ENCODE measurements around the gene FBP1.

The FBP1 gene

DNA sequence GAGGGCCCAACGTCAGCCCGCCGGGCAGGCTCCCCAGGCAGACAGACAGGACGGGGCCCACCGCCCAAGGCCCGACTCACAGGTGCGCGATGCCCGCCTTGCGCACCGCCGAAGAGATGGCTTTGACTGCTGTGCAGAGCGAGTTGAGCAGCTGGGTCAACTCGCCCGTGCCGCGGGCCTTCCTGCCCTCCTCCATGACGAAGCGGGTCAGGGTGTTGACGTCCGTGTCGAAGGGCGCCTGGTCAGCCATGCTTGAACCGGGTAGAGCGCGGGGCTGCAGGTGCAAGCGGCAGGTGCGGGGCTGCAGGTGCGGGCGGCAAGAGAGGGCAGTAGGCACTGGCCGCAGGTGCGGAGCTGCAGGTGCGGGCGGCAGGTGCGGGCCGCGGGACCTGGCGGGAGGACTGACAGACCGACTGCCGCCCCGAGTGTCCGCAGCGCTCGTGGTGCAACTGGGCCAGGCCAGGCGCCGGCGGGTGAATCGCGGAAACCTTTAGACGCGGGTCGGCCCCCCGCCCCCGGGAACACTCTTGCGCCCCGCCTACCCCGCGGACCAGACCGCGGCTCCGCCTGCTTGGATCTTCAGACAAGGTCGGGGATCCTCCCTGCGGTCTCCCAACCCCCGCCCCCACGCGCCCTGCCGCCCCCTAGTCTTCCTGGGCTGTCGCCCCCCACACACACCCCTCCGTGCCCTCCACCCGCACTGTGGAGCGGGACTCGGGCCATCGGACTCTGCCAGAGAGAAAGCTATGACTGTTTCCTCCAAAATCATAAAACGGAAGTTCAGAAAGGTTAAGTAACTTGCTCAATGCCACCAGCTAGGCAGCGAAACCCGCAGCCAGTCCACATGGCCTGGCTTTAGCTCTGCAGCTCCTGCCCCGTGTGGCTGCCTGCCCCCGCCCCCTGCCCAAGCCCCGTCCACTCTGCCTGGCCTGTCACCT is at the start of gene FBP1:
TSS of gene FBP1 (minus strand) at position 458 of the 938 bp plus-strand sequence. CDS start at position 250, 208 bp downstream.
- peak in 1 of 3 experiments; percentile 38 for DNase-seq (ENCODE audit: low read depth in 3 of 3)

DNA sequence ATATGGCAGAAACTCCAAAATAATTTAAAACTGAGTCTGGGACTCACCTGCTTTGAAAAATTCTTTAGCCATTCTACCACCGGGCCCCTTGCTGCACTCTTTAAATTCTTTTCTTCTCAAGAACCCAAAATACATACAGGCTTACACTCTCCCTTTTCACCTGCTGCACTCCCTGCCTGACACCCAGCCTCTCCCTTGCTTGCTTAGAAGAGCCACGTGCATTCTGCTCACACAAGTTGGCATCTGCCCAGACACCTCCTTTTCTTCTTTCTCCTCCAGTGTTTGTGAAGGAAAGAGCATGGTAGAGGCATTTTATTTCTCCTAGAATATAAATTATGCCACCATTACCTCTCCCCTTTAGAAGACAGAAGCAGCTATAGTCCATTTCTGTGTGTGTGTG is 48.1 kb upstream of the FBP1 start:
- DNase-seq (ENCODE audit: low read depth in 3 of 3), result no peak

DNA sequence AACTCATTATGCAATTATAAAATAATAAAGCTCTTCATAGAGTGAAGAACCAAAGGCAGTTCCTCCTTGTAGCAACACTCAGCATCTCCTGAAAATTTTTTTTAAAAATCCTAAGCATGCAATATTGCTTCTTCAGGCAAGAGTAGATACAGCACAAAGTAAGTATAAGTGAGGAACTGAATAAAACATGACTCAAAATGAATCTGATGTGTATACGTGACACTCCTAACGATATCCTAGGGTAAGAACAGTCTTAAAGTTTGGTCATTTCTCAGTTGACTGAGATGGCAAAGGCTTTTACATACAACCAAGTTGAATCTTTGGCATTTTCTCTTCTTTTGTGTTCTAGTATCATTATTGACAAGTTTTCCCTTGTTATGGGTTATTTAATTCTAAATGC is 46.0 kb upstream of the FBP1 start:
- no peak for DNase-seq (ENCODE audit: low read depth in 3 of 3)

DNA sequence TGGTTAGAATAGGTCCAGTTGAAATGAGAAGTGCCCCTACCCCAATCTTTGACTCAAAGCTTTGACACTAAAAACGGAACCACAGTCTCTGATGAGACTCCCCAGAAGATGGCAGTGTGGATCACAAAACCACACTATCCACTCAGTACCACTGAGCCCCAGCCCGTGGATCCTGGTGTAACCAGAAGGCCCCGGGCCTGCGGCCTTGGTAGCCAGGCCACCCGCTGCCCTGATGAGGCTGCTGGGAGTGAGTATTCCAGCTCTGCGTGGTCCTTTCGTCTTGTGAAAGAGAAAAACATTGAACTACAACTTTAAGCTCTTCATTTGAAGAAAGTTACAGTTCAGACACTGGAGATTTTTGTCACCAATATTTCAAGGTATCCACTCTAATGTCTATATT is 42.2 kb upstream of the FBP1 start:
- peak; percentile 8 to 43 (median 24) for DNase-seq (ENCODE audit: low read depth in 3 of 3)

DNA sequence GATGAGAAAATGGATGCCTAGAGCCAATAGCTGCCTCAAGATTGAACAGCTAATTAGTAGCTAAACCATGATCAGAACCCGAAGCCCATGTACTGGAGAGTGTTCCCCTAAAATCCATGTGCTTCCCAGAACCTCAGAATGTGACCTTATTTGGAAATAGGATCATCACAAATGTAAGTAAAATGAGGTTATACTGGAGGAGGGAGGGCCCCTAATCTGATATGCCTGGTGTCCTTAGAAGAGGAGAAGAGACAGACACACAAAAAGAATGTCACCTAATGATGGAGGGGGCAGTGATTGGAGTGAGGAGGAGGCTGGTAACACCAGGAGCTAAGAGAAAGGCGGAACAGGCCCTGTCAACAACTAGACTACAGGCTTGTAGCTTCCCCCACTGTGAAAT is 41.3 kb upstream of the FBP1 start:
- no peak for DNase-seq (ENCODE audit: low read depth in 3 of 3)

DNA sequence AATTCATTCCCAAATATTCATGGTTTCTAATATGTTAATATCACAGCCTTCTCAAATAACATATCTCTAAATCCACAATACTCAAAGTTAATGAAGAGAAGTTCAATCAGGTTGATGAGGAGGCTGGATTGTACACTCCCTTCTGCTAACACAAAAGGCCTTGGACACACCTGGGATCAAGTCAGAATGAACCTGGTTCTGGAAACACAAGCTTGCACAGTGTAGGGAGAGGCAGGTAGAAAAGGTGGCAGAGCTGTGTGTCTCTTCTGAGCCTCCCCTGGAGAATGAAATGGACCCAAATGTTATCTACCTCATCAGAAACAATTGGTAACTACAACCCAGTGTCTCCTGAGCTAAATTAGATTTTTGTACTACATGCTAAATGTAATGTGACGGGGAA is 40.7 kb upstream of the FBP1 start:
- no peak for DNase-seq (ENCODE audit: low read depth in 3 of 3)

DNA sequence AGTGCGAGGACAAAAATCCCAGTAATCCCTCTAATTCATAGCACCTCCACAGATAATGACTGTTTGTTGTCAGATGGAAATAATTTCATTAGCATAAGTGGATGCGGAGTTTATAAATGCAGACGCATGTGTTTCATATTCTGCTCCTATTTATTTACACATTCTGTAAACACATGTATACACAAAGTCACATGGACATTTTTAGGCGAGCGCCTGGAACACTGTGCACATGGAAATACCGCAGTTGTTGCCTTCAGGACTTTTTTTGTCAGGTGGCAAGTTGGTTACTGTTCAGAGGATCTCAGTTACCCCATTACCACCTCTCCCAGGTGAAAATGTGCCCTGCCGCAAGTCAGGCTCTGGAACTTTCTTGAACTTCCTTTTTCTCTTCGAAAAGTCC is 40.3 kb upstream of the FBP1 start:
- no peak for DNase-seq (ENCODE audit: low read depth in 3 of 3)

DNA sequence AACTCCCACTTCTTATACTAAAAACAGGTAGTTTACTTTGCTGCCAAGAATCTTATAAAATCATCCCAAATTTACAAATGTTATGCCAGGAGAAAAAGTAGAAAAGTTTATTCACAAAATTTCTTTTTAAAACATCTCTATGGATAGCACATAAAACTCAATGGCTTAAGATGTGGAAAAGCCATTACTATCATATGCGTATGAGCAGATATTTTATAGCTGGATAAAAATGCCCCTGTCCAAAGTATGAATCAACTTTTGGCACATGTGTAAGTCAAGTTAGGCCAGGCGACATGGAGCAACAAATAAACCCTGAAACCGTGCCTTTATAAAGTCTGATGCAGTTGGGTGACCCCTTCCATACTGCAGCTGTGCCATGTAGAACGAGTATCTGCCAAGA is 38.6 kb upstream of the FBP1 start:
- no peak for DNase-seq (ENCODE audit: low read depth in 3 of 3)

DNA sequence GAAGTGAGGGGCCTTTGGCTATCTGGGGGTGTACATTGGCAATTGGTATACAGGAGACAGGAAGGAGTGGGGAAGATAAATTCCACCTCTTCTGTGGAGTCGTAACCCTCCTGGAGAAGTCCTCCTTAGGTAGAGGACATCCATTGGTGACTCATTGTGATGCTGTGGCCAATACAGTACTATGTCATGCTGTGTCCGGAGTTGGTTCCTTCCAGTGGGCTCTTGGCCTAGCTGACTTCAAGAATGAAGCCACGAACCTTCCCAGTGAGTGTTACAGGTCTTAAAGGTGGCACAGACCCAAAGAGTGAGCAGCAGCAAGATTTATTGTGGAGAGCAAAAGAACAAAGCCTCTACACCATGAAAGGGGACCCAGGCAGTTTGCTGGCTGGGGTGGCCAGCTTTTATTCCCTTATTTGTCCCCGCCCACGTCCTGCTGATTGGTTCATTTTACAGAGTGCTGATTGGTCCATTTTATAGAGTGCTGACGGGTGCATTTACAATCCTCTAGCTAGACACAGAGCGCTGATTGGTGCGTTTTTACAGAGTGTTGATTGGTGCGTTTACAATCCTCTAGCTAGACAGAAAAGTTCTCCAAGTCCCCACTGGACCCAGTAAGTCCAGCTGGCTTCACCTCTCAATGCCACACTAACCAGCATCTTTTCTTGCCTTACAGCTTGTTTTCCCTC is 37.3 kb upstream of the FBP1 start:
- DNase-seq (ENCODE audit: low read depth in 3 of 3), result no peak

DNA sequence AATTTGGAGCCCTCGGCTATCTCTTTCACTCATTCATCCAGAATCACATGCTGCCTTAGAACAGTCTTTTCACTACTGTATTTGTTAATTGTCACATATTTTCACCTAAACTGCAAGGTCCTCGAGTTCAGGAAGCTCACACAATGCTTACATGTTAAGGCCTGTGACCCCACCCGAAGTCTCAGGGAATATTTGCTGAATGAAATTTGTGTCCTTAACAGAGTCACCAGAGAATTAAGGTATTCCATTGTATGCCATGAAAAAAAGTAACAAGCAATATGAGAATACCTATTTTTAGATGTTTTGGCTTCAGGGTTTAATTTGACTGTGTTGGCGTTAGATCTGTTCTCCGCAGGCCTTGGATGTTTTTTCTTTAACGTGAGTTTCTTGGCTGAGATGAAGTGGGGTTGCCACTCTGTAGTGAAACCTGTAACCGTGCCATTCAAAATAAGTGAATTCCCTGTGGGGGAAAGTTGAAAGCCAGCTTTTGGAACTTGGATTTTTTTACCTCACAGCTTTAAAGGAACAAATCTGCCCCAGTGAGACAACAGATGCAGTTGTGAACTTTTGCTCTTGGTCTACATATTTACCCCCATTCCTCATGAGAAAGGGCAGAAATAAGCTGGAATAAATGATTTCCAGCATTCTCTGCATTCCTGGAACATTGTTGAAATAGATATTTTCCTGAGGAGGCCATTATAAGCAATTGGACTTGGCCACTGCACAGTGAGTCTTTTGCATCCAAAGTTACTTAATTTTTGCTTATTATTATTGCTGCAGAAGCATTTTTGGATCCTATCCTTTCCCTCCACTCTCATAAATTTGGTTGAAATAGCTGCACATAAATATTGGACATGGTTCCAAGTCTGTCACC is 35.9 kb upstream of the FBP1 start:
- DNase-seq (ENCODE audit: low read depth in 3 of 3), result no peak

DNA sequence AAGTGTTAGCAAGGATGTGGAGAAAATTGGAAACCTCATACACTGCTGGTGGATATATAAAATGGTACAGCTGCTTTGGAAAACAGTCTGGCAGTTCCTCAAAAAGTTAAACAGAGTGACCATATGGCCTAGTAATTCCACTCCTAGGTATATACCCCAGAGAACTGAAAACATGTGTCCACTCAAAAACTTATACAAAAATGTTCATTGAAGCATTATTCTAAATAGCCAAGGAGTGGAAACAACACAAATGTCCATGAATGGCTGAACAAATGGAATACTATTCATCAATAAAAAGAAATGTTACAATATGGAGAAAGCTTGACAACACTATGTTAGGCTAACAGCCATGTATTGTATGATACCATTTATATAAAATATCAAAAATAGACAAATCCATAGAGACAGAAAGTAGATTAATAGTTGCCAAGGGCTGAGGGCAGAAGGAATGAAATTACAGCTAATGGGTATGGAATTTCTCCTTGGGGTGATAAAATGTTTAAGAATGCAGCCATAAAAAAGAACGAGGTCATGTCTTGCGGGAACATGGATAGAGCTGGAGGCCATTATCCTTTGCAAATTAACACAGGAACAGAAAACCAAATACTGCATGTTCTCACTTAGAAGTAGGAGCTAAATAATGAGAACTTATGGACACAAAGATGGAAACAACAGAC is 33.6 kb upstream of the FBP1 start:
- DNase-seq (ENCODE audit: low read depth in 3 of 3), result no peak

DNA sequence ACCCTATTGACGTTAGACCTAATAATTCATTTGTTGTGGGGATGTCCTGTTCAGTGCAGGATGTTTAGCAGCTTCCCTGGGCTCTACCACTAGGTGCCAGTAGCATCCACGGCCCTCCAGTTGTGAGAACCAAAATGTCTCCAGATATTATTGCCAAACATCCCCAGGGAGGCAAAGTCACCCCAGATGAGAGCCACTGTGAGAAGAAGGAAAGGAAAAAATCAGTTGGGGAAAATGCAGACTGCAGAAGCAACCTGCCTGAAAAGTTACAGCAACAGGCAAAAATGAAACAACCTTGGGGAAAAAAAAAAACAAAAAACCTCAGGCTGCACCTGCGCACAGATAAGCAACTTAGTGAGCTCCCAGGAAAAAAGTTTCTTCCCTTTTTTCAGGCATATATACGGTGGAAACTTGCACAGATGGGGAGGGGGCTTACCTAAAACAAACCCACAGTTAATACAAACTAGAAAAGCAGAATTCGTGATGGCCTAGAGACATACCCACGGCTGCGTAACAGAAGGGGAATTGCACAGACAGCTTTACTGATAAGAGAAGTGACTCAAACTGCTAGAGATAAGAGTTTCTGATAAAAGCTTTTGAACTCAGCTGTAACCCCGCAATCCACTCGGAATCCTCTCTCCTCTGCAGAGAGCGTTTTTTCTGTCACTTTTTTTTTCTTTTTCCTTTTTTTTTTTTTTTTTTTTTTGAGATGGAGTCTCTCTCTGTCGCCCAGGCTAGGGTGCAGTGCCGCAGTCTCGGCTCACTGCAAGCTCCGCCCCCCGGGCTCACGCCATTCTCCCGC is 29.8 kb upstream of the FBP1 start:
- DNase-seq (ENCODE audit: low read depth in 3 of 3), result peak in 2 of 3 experiments; percentile 11 to 42

DNA sequence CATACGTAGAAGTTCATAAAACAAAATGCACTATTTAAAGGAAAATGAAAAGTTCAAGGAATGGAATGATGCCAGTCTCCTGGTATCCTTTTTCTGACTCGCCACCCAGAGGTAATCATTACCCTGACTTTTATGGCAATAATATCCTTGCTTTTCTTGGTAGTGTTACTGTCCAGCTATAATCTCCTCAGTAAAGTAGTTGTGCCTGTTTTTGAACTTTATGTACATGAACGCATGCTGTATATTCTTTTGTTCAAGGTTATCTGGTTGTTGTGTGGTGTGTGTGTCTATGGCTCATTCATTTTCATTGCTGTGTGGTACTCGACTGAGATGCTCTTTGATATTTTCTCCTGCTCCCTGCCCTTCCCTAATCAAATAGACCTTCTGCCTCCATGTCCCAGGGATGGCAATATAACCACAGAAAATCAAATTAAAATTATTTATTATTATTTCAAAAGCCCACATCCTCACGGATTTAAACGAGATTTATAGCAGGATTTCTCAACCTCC is 29.2 kb upstream of the FBP1 start:
- DNase-seq (ENCODE audit: low read depth in 3 of 3), result no peak

DNA sequence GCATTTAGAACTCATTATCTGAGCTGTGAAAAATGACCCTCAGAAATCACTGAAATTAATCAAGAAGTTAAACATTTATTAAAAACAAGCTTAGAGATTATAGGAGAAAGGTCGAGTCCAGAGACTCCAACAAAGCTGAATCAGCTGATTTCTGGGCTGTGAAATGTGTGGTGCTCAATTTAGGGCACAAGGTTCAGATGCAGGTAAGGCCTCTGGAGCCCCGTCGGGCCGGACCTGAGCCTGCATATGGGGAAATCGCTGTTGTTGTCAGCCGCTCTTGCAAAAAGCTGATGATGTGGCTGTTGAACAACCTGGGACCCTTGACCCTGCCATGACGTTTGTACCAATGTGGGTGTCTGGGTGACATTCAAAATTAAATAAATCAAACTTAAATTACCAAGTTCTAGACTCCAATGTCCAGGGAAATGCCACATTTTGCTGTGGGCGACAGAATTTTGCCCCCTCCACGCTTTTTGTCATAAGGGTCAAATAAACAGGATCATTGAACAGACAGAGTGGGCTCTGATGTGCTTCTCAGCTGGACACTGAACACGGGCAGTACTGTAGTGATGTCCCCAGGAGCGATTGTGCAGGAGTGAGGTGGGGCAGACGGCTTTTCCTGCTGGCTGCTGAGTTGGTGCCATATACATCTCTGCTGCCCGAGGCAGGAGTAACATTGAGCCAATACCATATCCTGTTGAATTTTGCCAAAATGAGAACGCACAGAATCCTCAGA is 27.2 kb upstream of the FBP1 start:
- DNase-seq (ENCODE audit: low read depth in 3 of 3), result no peak

DNA sequence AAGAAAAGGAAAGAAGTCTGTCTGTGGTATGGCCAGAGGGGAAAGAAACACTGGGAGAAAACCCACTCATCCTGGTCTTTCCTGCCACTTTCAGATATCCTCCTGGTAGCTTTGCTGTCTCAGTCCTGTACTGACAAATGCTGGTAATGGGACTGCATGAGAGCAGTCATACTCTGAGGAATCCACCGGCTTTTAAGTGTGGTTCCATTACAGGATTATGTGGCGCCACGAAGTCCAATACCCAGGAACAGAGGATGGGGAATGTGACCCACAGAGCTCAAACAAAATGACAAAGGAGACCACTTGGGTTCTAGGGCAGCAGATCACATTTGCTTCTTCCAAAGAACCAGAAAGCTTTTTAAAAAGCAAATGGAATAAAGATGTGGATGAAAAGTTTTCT is 26.3 kb upstream of the FBP1 start:
- no peak for DNase-seq (ENCODE audit: low read depth in 3 of 3)

DNA sequence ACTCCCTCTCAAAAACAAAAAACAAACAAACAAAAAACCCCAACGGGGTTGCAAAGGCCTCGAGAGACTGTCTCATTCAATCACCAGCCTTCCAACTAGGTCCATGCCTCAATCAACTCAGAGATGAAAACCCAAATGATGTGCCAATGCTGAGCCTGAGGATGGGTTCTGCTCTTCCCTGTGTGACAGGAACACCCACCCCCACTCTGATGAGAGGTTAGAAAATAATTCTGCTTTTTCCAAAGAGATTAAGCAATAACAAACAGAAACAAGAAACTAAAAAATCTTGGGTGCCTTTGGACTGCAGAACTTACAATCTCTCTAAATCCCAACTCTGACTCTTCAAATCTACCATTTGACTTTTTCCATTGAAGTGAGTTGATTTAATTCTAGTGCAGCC is 25.5 kb upstream of the FBP1 start:
- DNase-seq (ENCODE audit: low read depth in 3 of 3), result no peak

DNA sequence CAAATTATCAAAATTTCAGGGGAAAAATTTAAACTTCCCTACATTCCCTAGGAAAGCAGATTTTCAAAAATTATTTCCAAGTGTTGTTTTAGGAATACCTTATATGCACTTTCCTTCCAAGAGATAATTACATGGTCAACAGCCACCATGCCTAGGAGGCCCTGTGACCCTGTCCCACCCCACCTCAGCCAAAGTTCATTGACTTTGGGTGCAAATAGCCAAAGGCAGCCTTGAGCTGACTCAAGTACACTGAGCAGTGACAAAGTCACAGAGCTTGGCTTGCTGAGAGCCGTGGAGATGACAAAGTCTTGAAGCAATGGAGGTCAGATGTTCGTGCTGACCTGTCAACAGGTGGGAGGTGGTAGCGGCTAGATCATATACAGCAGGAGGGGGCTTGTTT is 24.3 kb upstream of the FBP1 start:
- DNase-seq (ENCODE audit: low read depth in 3 of 3), result no peak

DNA sequence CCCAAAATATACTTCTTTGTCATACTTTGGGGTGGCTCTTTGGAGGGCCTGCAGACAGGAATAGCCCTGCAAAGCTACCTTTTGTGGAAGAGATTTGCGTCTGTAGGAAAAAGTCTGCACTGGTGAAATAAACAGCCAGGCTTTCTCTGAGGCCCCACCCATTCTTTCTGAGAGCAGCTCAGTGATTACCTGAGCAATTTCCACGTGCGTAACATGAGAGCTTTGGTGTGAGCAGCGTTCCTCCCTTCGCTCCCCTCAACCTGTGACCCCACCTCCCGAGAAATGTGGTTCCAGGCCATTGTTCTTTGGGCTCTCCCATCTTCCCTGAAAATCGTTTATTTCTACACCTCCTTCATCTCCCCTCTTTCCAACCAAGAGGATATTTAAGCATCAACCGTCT is 23.8 kb upstream of the FBP1 start:
- DNase-seq (ENCODE audit: low read depth in 3 of 3), result no peak

DNA sequence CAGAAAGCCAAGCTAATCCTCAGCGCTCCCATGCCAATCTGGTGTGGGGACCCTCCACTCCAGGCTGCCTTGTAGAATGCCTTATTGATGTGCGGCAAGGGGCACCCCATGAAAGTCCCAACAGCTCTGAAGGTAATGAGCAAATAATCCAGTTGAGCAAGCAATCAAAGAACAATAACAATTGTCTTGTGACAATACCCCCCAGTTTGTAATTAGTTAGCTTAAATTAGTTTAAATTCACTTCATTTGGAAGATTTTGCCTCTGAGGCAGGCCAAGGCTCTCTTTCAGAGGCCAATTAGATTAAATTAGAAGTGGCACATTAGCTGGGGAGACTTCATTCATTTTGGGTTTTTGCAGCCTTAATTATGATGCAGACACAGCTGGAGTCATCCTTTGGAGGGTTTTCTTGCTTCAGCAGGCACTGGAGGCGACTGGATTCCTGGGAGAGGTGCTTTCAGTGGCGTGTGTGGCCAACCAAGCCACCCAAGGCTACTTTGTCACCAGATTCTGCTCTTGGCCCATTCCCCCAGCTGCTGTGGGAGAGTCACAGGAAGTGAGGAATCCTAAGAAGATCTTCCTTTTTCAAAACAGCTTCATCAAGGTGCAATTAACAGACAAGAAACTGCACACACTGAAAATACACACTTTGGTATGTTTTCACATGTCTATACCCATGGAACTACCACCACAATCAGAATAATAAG is 17.9 kb upstream of the FBP1 start:
- DNase-seq (ENCODE audit: low read depth in 3 of 3), result no peak

Measured in stimulated activated CD4-positive, alpha-beta T cell treated with anti-CD3 and anti-CD28 coated beads, TNF-alpha, amount 100 ng/mL, for 24 hours (primary cell).